GM12878 (cell line): ENCODE measurements around the gene TMEM175.

Experiments
- BRCA1 ChIP-seq: IDR thresholded peaks from 2 replicates; pipeline ENCODE4 v1.6.1; 2011; ENCODE audit warnings: low read depth, low read length, improper control_type of control experiment
- CTCF ChIP-seq, 3 experiments: IDR thresholded peaks in 2 of 3; conservative IDR thresholded peaks in 1 of 3; 2 replicates each; pipeline ENCODE4 v1.5.1; 2011; ENCODE audit warnings: low read depth in 3 of 3, low read length in 3 of 3, mild to moderate bottlenecking in 3 of 3, control low read depth in 2 of 3, moderate library complexity in 2 of 3, inconsistent platforms in 1 of 3, mixed read lengths in 1 of 3; ENCODE audit not compliant: control insufficient read depth in 2 of 3, insufficient read depth in 1 of 3; ENCODE audit errors: extremely low read depth in 1 of 3
- TAF1 ChIP-seq: IDR thresholded peaks from 2 replicates; pipeline ENCODE4 v1.6.1; 2011; ENCODE audit warnings: mild to moderate bottlenecking, low read depth, low read length, borderline replicate concordance
- ZBTB40 ChIP-seq: fragments of 450-650 bp; IDR thresholded peaks from 2 replicates; pipeline ENCODE4 v1.6.1; 2016; ENCODE audit warnings: mild to moderate bottlenecking, moderate library complexity, borderline replicate concordance

- TF ChIP-seq BRCA1 (no peak), TAF1 (no peak), CTCF (IDR thresholded peaks at IDR 0.05 in 2 of 3, conservative IDR thresholded peaks at IDR 0.05 in 1 of 3; ENCODE audit: control insufficient read depth in 2 of 3, extremely low read depth in 1 of 3, insufficient read depth in 1 of 3, low read depth in 3 of 3, low read length in 3 of 3) (no peak), ZBTB40 (no peak)
These were observed 29.3 kb downstream of the TMEM175 start for GRCh38 chr4:961351-962230.
